Stimulated activated CD8-positive, alpha-beta memory T cell treated with anti-CD3 and anti-CD28 coated beads, Interleukin-7, amount 100 ng/mL, for 48 hours (primary cell): Measurements from ENCODE around the gene ARFRP1.
"Not testable (repeated sequence)": the region's sequence is repeated elsewhere in the genome, so short reads cannot be mapped to it uniquely, and the experiment has no call there.

Source experiments
- DNase-seq, 2 donors: peaks; one replicate each; pipeline ENCODE4 v3.0.0-alpha.2; 2020; ENCODE audit warnings: low read depth in 1 of 2; ENCODE audit errors: extremely low read depth in 1 of 2

ARFRP1 gene

DNA sequence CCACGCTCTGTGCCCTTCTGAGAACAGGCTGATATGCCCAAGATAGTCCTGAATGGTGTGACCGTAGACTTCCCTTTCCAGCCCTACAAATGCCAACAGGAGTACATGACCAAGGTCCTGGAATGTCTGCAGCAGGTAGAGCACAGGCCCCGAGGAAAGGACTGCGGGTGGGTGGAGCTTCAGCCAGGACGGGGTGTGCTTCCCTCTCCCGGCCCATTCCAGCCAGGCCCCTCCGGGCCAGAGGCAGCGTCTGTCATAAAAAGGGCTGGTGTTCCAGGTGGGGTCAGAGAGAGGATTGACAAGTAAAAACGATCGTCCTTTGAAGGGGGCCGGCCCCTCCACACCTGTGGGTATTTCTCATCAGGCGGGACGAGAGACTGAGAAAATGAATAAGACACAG is 48.4 kb downstream of the ARFRP1 start:
- DNase-seq: no peak

DNA sequence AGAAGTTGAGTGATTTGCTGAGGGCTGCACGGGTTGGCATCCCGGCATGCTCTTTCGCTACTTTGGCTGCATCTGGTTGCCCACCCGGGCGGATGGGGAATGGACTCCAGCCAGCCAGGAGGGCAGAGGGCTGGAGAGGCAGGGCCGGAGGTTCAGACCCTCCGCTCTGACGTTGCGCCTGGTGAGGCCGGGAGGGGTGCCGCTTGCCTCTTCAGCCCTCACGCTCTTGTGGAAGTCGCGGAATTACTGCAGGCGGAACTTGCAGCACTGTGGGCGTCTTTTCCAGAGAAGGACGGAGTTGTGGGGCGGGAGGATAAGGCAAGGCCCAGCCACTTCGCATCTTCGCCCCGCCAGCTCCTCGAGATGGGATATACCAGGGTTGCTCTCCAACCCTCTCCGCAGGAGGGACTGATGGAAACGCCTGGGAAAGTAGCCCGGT is 49.0 kb downstream of the ARFRP1 start:
- no peak for DNase-seq

DNA sequence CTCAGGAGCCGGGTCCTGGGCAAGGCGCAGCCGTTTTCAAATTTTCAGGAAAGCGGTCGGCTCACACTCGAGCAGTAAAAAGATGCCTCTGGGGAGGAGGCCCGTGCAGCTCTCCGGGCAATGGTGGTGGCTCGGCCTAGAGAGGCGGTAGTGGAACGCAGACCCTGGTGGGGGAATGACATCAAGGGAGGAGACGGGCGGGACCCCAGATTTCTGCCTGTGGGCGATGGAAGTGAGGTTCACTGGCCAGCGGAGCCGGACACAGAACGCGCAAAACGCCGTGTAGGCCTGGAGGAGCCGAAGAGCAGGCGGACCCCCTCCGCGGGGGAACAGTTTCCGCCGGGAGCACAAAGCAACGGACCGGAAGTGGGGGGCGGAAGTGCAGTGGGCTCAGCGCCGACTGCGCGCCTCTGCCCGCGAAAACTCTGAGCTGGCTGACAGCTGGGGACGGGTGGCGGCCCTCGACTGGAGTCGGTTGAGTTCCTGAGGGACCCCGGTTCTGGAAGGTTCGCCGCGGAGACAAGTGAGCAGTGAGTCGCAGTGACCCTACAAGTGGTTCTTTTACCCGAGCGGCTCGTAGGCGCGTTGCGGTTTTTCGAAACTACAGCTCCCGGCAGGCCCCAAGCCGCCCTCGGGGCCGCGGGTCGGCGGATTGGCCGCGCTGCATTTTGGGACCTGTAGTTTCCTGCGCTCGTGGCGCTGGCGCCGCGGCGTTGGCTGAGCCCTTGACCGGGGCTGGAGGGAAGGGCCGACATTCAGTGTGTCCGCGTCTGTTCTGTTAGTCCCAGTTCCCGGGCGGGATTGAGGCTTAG is 49.6 kb downstream of the ARFRP1 start, which contains the start of gene RTEL1:
Gene RTEL1 (plus strand): TSS at position 376 of the 812 bp plus-strand sequence. CDS start 1,091 bp downstream, outside the sequence.
- peak; percentile 76 to 78 for DNase-seq

DNA sequence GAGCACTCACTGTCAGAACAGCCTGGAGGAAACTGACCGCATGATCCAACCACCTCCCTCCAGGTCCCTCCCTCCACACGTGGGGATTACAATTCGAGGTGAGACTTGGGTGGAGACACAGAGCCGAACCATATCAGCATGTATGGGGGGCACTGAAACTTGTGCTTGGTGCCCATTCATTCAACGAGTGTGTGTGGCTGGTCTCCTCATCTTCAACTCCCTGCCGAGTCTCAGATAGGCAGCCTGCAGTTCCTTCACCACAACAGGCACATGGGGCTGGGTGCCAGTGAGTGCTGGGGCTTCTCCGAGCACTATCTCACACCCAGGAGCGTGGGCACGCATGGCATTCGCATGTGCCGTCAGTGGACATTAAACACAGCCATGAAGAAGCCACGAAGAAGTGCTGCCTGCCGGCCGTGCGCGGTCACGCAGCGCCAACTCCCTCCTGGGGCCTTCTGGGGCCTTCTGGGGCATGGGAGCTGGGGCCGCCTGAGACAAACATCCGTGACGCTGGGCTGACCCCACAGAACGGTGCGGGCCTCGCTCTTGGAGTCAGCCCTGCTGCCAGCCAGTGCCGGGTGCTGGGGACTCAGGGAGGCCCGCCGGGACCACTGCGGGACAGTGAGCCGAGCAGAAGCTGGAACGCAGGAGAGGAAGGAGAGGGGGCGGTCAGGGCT is 50.4 kb downstream of the ARFRP1 start:
- no peak for DNase-seq

DNA sequence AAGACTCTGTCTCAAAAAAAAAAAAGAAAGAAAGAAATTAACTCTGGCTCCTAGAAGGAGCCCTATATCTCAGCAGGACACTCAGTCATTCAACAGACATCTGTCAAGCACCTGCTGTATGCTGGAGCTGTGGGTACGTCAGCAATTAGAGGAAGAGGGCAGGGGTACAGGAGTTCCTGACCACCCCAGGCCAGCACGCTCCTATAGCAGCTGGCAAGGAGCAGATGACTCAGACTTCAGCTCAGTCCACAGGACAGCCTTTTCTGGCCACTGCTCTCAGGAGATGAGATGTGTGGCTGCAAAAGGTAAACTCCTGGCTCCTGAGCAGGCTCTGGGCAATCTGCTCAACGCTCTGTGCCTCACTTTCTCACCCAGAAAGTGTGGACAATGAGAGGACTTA is 51.3 kb downstream of the ARFRP1 start:
- no peak for DNase-seq

DNA sequence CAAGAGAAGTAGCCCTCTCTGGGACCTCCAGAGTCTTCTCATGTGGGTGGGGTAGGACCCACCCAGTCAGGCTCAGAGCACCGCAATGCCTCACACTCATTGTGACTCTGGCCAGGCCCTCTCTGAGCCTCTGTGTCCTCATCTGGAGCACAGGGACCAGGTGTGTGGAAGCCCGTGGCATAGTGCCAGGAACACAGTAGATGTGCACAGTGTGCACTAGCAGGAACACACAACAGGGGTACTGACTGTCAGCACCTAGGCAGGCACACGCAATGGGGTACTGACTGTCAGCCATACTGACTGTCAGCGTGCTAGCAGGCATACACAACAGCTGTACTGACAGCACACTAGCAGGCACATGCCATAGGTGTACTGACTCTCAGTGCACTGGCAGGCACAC is 52.5 kb downstream of the ARFRP1 start:
- DNase-seq: no peak

DNA sequence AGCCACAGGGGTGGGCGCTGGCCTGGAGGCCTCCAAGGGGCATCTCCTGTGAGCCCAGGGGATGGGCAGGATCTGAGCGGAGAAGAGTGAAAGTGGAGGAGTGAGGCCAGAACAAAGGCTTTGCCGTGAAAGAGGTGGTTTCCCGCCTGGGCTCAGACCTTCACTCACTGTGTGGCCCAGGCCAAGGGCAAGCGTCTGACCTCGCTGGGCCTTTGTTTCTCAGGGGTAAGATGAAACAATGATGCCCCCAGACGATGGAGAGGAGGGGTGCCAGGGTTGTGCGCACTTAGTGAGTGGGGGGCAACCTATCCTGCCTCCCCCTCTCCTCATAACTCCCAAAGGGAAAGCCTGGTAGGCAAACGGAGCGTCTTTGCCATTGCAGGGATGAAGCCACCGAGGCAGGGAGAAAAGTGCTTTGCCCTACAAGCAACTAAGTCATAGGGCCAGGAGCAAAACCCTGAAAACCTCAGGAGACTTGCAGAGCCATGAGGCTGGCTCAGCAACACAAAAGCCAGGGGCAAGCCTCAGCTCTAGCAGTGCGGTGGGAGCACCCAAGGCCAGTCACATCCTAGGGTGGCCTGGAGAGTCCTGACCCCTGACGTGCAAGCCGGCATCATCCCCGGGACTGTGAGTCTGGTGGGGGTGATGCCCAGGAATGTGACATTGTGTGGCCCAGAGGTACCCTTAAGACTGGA is 53.7 kb downstream of the ARFRP1 start:
- no peak for DNase-seq

DNA sequence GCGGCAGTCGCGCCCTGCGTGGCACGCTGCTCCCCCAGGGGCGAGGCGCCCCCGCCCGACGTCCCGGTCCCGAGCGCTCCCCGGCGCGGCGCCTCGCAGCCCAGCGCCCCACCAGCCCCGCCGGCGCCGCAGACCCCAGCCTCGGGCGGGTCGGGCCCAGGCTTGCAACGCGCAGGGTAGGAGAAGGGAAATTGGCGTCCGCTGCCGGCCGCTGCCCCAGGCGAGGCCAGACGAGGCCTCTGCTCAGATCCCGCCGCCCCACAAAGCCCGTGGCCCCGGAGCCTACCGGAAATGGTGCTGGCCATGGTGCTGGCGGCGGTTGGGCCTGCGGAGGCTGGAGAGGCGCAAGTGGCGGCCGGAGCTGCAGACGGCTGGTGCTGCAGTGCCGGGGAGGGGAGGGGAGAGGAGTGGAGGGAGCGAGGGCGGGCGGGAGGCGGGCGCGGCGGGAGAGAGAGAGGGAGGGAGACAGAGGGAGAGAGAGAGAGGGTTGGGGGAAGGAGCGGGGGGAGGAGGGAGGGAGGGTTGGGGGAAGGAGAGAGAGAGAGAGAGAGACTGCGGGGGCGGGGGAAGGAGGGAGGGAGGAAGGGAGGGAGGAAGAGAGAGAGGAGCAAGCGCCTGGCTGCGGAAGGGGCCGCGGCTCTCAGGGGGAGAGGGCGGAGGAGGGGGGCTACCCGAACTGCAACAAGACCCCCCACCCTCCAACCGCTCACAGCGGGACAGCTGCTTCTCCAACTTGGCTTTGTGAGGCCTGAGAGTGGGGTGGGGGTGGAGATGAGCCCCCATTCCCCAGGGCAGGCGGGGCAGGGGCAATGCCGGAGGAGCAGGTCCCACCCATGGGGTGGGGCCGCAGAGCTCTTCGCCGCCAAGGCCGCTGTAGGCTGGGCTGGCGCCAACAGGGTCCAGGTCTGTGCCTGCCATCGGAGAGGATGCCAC is 54.5 kb downstream of the ARFRP1 start, which contains the start of gene STMN3:
Gene STMN3 (minus strand): TSS at position 384 of the 933 bp plus-strand sequence. CDS start 79 bp downstream, at position 305.
- peak in 1 of 2 donors; percentile 59 for DNase-seq

DNA sequence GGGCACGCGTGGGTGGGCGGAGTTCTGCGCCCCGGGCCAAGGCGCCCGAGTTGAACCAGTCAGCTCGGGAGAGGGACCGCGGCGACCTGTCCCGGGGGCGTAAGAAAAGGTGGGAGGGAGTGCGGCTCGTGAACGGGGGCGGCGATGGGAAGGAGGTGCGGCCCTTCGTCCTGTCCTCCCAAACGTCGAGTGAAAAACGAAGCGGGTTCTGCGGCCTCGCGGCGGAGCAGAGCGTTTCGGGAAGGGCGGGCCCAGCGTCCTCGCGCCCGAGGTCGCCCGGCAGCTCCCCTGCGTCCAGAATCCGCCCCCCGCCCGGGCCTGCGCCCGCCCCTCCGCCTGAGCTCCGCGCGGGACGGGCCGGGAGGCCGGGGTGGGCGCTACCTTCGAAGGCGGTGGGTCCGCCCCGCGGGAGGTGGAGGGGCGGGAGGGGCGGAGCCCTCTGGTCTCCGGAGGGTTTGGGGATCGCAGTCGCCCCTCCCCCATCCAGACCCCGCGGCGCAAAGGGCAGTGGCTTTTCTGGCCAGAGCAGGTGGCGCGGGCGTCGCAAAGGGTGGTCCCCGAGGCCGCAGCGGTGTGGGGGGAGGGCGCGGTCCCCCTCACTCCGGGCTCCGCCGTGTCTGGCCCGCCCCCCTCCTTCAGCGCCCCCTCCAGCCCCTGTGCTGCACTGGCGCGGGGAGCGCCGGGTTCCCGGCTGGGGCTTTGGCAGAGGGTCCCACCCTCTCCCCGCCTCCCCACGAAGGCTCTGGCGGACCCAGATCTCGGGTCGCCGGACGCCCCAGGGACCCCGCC is 55.4 kb downstream of the ARFRP1 start:
- no peak for DNase-seq

DNA sequence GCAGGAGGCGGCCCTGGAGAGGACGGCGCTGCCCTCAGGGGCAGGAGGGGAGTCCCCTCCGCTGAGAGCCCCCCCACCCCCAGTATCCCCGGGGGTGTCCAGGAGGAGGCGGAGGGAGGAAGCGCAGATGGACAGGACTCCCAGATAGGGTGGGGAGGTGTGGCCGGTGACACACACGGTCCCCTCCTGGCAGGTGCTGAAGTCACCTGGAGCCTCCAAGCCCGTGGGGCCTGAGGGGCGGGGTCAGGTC is 55.9 kb downstream of the ARFRP1 start:
- DNase-seq: no peak

DNA sequence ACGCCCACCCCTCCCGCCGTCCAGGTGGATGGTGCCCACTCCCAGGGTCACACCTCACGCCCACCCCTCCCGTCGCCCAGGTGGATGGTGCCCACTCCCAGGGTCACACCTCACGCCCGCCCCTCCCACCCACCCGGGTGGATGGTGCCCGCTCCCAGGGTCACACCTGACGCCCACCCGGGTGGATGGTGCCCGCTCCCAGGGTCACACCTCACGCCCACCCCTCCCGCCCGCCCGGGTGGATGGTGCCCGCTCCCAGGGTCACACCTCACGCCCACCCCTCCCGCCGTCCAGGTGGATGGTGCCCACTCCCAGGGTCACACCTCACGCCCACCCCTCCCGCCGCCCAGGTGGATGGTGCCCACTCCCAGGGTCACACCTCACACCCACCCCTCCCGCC is 57.3 kb downstream of the ARFRP1 start:
- not testable (repeated sequence) for DNase-seq

DNA sequence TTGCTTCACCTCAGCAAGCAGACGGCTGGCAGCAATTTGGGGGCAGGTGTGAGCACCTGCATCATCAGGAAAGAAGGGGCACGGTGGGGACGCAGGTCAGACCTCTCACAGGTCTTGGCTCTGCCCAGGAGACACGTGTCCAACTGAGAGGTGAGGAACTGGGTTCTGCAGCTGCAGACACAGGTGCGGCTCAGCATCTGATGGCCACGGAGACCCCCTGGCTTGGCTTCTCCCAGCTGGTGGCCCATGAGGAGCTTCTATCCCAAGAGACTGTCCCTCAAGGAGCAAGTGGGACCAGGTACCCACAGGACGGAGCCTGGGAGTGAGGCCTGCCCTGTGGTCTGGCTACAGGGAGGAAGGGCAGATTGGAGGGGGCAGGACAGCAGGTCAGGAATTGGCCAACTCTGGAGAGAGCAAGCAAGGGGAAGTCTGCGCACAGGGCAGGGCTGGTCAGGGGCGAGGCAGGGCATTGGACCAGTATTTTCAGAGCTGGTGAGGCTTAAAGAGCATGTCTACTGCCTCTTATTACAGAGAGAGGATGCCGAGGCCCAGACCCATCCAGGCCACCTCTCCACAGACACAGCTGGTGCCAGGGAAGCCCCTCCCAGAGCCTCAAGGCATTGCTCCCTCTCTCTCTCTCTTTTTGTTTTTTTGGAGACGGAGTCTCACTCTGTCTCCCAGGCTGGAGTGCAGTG is 58.7 kb downstream of the ARFRP1 start:
- DNase-seq: no peak
